DMS79 treated with DMSO at 0.1 percent for 48 hours (cell line): ENCODE data around the gene ITGBL1.
A peak's percentile ranks its signal among the peaks of the same experiment; 100 is the strongest.

Source experiments
- DNase-seq: peaks from one replicate; lab custom pipeline; 2025; lab: John Stamatoyannopoulos, UW

ITGBL1 gene

GRCh38 chr13:101627556-101627943 lies 175.1 kb downstream of the ITGBL1 start:
- peak; percentile 96 for DNase-seq

DNA sequence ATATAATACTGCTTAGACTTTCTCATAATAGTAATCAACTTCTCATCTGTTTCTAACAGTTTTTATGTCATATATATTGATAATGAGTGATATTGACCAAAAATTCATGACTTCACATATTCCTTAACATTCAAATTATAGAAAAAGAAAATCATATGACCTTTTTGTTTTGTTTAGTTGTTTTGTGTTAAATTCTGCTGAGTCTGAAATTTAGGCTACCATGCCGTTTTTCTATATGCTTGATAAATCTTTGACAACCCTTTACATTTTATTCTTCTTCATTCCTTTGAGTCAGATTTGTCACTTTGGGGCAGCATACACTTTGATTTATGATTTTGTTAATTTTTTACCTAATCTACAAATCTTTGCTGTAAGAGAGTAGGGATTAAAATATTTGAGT lies 176.4 kb downstream of the ITGBL1 start:
- DNase-seq = no peak

DNA sequence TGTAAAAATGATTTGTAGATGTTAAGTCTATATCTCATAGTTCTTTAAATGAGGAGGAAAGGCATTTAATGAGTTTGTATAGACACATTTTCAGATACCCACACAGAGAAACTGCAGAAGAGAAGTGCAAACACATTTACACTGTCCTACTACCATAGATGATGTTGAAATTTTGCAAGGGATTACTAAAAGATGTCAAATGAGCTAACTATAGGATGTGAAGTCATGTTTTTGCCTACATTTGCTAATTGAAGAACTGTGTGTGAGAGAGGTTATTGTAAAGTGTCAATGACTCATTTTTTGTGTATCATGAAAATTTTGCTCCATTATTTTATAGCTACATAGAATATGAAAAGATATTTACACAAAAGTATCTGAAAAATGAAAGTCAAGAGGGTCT lies 178.9 kb downstream of the ITGBL1 start:
- DNase-seq = no peak

DNA sequence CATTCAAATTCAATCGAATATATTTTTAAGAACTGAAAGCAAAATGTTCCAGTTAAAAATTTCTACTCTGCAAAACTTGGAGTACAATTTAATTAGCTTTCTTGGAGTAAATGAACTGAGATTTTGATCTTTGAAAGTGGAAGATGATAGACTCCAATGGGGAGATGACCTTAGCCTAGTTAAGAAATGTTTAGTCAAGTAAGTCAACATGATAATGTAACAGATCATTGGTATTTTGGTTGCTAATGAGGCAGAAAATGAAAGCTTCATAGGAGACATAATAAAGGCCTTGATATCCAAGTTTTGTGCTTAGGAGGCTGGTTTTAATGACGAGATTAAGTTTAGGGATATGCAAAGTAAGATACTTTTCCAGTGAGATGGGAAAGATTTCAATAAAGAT lies 181.7 kb downstream of the ITGBL1 start:
- no peak for DNase-seq

DNA sequence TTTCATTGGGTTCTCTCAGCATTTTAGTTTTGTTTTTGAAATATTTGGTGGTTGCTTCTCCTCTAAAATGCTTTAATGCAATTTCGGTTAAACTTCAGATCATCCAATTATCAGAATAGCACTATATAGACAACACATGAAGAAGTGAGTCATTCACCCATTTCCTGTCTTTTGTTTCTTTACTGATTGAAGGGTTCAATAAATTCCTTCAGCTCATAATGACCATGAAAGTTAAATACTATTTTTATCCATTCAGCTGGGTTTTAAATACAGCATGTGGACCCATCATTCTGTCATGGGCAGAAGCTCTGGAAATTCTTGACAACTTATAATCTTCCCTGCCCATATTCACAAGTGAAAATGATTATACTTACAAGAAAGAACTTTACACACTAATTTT lies 187.2 kb downstream of the ITGBL1 start:
- no peak for DNase-seq

GRCh38 chr13:101640788-101641400 lies 188.4 kb downstream of the ITGBL1 start:
- DNase-seq = no peak

GRCh38 chr13:101645871-101646270 lies 193.4 kb downstream of the ITGBL1 start:
- DNase-seq = no peak

GRCh38 chr13:101647760-101648159 lies 195.3 kb downstream of the ITGBL1 start:
- no peak for DNase-seq

DNA sequence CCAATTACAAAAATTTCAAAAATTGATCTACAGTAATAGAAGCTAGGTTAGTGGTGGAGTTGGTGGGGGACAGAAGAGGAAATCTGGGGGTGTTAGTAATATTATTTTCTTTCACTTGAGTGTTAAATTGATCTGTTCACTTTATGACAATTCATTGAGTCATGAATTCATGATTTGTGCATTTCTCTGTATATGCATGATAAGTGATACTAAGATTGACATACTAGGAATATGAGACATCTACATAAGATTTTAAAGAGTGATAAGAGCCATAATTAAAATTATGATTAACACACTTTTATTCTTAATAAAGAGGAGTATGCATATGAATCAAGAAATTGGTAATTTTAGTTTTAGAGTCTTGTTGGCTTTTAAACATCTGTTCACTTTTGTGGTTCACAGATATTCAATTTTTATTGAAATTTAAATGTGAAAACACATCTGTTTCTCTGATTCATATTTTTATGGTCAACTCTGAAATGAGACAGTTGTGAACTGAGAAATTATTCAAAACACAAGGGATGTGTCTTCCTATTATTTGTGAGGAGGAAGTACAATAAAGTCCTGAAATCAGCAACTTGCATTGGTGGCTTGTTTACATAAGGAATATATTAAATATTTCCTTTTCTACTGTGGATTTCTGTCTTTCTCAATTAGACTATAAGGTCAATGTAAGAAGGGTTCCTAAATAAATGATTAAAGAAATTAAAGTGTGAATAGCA lies 196.5 kb downstream of the ITGBL1 start:
- DNase-seq = no peak

GRCh38 chr13:101649488-101650126 lies 197.1 kb downstream of the ITGBL1 start:
- DNase-seq = no peak

DNA sequence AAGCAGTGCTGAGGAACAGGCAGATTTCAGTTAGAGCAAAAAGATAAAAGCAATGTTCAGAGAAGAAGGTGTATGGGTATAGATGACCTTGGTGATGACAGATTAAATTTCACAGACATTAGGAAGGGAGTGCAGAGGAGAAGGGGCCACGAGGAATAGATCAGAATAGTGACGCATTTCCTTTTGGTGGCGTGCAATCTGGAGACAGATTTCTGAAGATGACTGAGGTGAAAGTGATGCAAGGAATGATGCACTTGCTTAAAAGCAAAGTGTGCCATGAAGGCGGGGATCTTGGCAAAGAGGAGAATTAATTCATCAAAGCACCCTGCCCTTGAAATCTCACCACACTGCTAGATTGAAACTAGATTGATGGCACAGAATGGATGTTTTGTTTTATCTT lies 202.4 kb downstream of the ITGBL1 start:
- DNase-seq = no peak

DNA sequence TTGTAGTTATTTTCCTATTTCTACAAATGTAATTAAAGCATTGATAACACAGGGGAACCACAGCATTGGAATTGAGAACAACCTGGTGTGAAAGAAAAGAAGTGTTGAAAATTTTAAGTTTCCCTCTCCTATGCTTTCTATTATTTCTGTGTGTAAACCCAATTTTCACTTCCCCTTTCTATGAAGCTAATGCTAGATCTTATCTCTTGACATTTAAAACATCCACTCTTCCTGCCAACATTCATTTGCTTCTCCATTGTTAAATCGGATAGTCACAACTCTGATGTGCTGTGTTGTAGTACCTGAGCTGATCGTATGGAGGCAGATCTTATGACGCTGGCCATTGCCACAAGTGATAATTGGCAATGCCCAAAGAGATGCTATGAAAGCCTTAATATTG lies 203.0 kb downstream of the ITGBL1 start:
- DNase-seq = no peak

- DNase-seq = no peak
Observed at GRCh38 chr13:101660711-101661110, 208.2 kb downstream of the ITGBL1 start.

GRCh38 chr13:101661839-101662238 lies 209.4 kb downstream of the ITGBL1 start:
- no peak for DNase-seq

DNA sequence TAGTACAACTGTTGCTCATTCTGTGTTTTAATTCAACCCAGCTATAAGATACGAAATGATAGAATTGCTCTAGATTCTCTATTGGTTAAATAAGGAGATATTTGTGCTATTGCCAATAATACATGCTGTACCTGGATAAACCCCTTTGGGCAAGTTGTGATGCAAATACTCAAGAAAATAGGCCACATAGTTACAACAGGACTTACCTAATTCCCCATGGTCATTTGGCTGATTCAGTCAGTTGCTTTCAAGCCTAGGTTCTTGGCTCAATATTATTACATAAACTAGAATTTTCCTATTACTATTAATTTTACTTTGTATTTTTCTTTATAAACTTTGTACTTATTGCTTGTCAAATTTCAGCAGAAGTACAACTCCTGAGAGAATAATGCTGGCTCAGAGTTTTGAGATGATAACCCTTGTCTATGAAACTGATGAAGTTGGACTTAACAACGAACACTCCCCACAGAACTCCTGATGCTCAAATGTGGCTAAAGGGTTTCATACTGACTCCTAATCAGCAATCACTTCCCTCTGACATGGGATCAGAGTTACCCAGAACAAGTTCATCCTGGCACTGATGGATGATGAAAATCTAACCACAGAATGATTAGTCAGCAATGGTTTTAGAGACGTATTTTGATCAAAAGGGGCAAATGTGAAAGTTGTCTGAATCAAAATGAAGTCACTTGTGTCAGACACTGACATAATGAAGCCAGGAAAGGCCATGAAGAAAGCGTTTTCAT lies 221.1 kb downstream of the ITGBL1 start:
- DNase-seq = no peak

DNA sequence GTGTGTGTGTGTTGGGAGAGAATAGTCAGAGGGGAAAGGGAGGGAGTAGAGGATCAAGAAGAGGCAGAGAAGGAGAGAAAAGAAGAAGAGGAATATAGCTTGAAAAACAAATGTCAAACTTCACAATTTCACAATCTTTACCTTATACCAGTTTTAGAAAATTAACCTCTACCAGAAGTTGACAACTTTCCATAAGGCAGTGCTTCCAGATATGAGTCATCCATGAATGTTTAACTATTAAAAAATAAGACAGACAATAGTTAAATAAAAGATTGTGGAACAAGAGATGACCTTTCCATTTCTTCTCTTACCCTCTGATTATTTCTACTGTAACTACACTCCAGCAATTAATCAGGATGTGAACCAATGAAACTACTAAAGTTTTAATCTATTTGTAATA lies 229.4 kb downstream of the ITGBL1 start:
- no peak for DNase-seq

DNA sequence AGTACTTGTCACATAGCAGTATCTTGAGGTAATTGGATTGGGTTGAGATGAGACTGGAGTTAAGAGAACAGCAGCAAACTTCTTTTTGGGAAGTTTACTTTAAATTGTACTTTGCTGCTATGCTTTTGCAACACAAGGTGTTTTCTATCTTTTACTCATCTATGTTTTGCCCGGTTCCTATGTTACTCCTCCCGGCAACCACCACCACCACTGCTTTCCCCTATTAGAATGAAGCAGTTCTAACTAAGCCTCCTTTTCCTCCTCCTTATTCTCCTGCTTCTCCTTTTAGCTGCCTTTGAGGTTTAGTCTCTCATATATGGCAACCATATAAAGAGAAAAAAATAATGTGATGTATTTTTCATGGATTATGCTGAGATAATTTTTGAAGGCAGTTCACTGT lies 233.5 kb downstream of the ITGBL1 start:
- no peak for DNase-seq

- no peak for DNase-seq
Observed at GRCh38 chr13:101690871-101691270, 238.4 kb downstream of the ITGBL1 start.

DNA sequence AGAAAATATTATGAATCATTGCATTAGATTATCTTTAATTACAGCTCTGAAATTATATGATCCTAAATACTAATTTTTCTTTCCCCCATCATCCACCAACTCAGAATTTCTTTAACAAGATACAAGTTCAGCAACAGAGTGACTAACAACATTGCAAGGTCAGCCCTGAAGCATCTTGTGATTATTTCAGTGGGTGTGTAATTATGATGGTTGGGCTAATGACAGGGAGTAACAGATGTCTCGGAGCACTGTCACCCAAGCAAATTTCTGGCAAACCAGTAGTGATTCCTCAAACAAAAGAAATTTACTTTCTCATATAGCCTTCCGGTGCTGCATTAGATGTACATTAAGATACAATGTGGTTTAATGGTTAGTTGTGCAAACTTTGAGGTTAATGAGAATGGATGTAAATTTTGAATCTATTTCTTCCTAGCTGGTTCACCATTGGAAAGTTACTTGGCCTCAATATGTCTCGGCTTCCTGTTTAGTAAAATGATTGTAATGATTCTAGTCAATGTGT lies 238.9 kb downstream of the ITGBL1 start:
- DNase-seq = no peak

GRCh38 chr13:101695870-101696516 lies 243.5 kb downstream of the ITGBL1 start:
- no peak for DNase-seq

DNA sequence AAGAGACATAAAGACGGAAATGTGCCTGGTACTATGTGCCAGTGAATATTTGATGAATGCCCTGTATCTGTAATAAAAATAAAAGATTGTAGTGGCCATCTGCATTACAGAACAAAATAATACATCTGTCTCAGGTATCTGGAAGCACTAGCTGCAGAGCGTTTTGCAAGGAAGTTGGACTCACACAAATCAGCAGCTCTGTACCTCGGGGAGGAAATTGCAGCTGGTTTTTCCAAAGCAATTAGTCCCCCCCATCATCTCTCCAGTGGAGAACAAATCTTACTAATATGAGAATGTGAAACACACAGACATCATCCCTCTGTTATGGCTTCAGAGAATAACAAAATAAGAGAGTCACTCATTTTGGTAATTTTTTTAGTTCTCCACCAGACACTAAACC lies 245.3 kb downstream of the ITGBL1 start:
- no peak for DNase-seq

DNA sequence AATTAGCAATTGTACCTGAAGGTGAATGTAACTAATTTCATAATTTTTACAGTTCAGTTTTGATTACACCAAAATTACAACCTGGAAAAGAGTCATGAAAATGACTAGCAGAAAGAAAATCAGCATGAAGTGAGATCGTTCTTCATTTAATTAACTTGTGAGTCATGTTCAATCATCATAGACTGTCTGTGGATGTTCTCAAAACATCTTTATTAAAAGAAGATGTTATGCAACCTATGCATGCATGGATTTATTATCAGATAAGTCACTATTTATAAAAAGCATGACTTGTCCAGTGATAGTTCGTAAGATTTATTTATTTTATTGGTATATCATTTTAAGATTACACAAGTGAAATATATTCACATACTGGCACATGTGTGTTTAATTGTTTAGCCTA lies 245.9 kb downstream of the ITGBL1 start:
- DNase-seq = no peak
